ENCODE results near the gene C14orf180. TPM values are rescaled to one million over a fixed set of nuclear protein-coding genes. Genes with fewer than 3 reads are reported as not detected.
A peak's percentile ranks its signal among the peaks of the same experiment; 100 is the strongest.

The C14orf180 gene
- total and polyA plus RNA-seq, 9 donors, result 0.12 to 0.40 (median 0.13) TPM; not detected in 2

GRCh38 chr14:104602315-104602932 is 22.9 kb downstream of the C14orf180 start:
- H3K36me3 ChIP-seq, result no peaks in the 10 kb centered on the region
- H3K4me1 ChIP-seq (ENCODE audit: insufficient read depth), result peaks cover 7% of the 10 kb centered on the region
- no peaks in the 10 kb centered on the region for H3K9me3 ChIP-seq
- intact Hi-C loops (cut with DNase I), result no loop called here
- WGBS, 3 donors, result 89 to 94% (median 94%) methylated on average over 11 of the region's 11 CpGs
- TF ChIP-seq, protein P1, sequence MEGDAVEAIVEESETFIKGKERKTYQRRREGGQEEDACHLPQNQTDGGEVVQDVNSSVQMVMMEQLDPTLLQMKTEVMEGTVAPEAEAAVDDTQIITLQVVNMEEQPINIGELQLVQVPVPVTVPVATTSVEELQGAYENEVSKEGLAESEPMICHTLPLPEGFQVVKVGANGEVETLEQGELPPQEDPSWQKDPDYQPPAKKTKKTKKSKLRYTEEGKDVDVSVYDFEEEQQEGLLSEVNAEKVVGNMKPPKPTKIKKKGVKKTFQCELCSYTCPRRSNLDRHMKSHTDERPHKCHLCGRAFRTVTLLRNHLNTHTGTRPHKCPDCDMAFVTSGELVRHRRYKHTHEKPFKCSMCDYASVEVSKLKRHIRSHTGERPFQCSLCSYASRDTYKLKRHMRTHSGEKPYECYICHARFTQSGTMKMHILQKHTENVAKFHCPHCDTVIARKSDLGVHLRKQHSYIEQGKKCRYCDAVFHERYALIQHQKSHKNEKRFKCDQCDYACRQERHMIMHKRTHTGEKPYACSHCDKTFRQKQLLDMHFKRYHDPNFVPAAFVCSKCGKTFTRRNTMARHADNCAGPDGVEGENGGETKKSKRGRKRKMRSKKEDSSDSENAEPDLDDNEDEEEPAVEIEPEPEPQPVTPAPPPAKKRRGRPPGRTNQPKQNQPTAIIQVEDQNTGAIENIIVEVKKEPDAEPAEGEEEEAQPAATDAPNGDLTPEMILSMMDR (IDR thresholded peaks at IDR 0.05), result no peak
- no peak for TF ChIP-seq EP300 (IDR thresholded peaks at IDR 0.05)
- TF ChIP-seq POLR2A (IDR thresholded peaks at IDR 0.05), result no peak
- DNase-seq, result peak in 1 of 5 donors; percentile 4
- H3K4me3 ChIP-seq, result no peak overlapping the region
- H3K27me3 ChIP-seq, result no peaks in the 10 kb centered on the region
- H3K27ac ChIP-seq, result no peak overlapping the region

DNA sequence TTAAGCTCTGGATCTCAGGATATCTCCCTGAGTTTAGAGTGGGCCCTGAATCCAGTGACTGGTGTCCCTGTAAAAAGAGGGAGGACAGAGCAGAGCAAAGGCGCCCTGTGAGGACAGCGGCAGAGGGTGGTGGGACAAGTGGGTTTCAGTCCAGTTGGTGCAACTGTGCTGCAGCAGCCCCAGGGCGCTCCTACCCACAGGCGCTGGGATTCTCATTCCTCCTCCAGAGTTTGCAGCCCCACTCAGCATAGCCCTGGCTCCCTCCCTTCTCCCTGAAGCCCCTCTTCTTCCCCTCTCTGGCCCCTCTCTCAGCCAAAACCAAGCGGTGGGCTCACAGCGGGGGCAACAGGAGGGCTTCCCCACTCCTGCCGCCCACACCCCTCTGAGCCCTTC is 23.4 kb downstream of the C14orf180 start:
- Histone ChIP-seq H3K9me3 (no peaks in the 10 kb centered on the region), H3K27ac (no peak overlapping the region), H3K4me3 (no peak overlapping the region), H3K36me3 (no peaks in the 10 kb centered on the region), H3K27me3 (no peaks in the 10 kb centered on the region), H3K4me1 (ENCODE audit: insufficient read depth) (peaks cover 7% of the 10 kb centered on the region)
- intact Hi-C loops (cut with DNase I), result no loop called here
- TF ChIP-seq POLR2A (IDR thresholded peaks at IDR 0.05) (no peak), EP300 (IDR thresholded peaks at IDR 0.05) (no peak)
- TF ChIP-seq, protein P1 (IDR thresholded peaks at IDR 0.05), result no peak
- 87 to 89% (median 87%) methylated on average over 7 of the region's 7 CpGs for WGBS, 3 donors
- DNase-seq, result peak in 1 of 5 donors; percentile 2

DNA sequence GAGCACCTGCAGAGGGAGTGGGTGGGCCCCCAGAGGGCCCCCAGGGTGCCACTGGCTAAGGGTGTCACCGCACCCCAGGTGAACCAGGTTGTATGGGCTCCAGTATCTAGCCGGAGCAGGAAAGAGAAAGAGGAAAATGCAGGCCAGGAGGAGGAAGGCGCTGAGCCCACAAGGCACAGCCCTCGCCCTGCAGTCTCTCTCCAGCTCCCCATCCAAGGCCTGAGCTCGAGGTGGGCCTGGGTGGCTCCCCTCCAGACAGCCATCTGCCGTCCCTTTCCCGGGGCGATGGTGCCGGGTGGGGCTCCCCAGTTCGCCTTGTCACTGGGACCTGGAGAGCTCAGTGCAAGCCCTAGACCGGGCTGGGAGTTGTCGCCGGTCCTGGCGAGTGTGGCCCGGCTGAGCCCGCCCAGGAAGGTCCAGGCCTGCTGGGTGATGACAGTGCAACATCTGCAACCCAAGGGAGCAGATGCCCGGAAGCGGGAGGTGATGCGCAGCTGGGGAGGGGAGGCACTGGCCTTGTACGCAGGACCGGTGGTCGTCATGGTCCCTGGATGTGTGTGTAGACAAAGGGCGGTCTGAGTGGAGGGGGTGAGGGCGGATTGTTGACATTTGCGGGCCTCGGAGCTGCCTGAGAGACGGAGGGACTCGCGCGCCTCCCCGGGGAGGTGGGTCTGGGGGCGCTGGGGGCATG is 24.3 kb downstream of the C14orf180 start:
- 21 to 31% (median 26%) methylated on average over 26 to 32 of the region's 32 CpGs for WGBS, 3 donors
- DNase-seq, result peak in 2 of 5 donors; percentile 9 to 30
- Histone ChIP-seq H3K4me1 (ENCODE audit: insufficient read depth) (peaks cover 7% of the 10 kb centered on the region), H3K9me3 (no peaks in the 10 kb centered on the region), H3K36me3 (no peaks in the 10 kb centered on the region), H3K4me3 (no peak overlapping the region), H3K27me3 (no peaks in the 10 kb centered on the region), H3K27ac (no peak overlapping the region)
- TF ChIP-seq EP300 (IDR thresholded peaks at IDR 0.05), result no peak
- no peak for TF ChIP-seq POLR2A (IDR thresholded peaks at IDR 0.05)
- TF ChIP-seq, protein P1 (IDR thresholded peaks at IDR 0.05), result no peak
- intact Hi-C loops (cut with DNase I), result no loop called here

- Histone ChIP-seq H3K4me3 (no peak within 1 kb of the TSS), H3K27ac (no peak within 1 kb of the TSS), H3K36me3 (no peaks in the 10 kb centered on the region), H3K27me3 (no peaks in the 10 kb centered on the region), H3K9me3 (no peaks in the 10 kb centered on the region), H3K4me1 (ENCODE audit: insufficient read depth) (peaks cover 7% of the 10 kb centered on the region)
- TF ChIP-seq POLR2A (IDR thresholded peaks at IDR 0.05) (no peak), EP300 (IDR thresholded peaks at IDR 0.05) (no peak)
- TF ChIP-seq, protein P1 (IDR thresholded peaks at IDR 0.05), result no peak
- intact Hi-C loops (cut with DNase I), result no loop called here
- peak in 3 of 5 donors; percentile 10 to 68 (median 62) for DNase-seq
- WGBS, 3 donors, result 4 to 8% (median 5%) methylated on average over 78 to 91 of the region's 91 CpGs
Observed at GRCh38 chr14:104604458-104605449, 25.2 kb downstream of the C14orf180 start, which contains the start of gene TMEM179. TMEM179 (minus strand) TSS chr14:104604772; CDS start chr14:104604741, 31 bp downstream.

Measured in ovary (tissue), 9 donors.